Raji (cell line): ENCODE measurements around the gene NEMF.

Source experiments
- POLR2A ChIP-seq: IDR thresholded peaks from 2 replicates; pipeline ENCODE4 v1.6.1; 2011; ENCODE audit warnings: low read depth, low read length, control low read depth; ENCODE audit not compliant: insufficient read depth

The NEMF gene, protein sequence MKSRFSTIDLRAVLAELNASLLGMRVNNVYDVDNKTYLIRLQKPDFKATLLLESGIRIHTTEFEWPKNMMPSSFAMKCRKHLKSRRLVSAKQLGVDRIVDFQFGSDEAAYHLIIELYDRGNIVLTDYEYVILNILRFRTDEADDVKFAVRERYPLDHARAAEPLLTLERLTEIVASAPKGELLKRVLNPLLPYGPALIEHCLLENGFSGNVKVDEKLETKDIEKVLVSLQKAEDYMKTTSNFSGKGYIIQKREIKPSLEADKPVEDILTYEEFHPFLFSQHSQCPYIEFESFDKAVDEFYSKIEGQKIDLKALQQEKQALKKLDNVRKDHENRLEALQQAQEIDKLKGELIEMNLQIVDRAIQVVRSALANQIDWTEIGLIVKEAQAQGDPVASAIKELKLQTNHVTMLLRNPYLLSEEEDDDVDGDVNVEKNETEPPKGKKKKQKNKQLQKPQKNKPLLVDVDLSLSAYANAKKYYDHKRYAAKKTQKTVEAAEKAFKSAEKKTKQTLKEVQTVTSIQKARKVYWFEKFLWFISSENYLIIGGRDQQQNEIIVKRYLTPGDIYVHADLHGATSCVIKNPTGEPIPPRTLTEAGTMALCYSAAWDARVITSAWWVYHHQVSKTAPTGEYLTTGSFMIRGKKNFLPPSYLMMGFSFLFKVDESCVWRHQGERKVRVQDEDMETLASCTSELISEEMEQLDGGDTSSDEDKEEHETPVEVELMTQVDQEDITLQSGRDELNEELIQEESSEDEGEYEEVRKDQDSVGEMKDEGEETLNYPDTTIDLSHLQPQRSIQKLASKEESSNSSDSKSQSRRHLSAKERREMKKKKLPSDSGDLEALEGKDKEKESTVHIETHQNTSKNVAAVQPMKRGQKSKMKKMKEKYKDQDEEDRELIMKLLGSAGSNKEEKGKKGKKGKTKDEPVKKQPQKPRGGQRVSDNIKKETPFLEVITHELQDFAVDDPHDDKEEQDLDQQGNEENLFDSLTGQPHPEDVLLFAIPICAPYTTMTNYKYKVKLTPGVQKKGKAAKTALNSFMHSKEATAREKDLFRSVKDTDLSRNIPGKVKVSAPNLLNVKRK

DNA sequence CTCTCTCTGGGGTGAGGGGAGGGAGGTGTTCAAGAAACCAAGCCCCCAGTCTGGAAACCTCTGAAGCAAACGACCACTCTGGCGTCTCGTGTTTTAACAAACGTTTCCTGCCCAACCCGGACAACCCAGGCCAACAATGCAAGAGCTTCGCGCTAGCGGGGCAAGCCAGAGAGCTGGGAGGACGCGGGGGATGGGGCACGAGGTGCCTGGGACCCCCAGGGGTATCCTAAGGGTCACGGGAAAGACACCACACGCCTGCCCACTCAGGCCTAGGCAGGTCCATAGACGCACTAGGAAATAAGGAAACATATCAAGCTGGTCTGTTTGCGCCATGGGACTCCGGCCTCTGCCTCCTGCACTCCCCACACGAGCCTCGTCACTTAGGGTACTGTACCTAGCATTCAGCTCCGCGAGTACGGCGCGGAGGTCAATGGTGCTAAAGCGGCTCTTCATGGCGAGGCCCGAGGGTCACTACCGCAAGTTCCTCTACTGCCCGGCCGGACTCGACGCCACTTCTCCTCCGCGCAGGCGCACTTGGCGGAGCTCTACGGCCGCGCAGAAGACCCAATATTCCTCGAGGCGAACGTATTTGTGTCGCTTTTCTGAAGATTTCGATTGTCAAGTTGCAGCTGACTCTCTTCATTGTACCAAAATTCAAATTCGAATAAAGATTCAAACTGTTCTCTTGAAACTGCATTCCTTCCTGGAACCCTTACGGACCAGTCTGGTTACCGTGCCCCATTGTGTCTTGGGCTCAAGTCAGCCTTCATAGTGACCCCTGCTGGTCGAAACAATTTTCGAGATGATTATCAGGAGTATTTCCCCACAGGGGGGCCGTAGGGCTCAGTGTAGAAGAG lies at the start of gene NEMF:
Gene NEMF (minus strand): TSS at position 488 of the 857 bp plus-strand sequence. CDS start 35 bp downstream, at position 453.
- TF ChIP-seq POLR2A = peak; percentile 92

DNA sequence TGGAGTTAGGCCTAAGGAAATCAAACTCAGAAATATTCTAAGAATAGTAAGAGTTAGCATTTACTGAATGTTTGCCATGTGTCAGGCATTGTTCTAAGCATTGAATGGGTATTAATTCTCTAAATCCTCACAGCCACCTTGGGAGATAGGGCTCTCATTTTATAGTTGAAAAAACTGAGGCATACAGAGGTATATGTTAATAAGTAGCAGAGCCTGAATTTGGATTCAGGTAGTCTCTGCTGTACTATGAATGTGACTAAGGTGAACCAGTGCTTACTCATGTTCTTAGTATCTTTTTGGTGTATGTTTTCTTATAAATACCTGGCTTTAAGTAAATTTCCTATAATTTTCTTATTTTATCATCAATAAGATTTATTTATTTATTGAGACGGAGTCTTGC lies 48.4 kb upstream of the NEMF start:
- no peak for TF ChIP-seq POLR2A

DNA sequence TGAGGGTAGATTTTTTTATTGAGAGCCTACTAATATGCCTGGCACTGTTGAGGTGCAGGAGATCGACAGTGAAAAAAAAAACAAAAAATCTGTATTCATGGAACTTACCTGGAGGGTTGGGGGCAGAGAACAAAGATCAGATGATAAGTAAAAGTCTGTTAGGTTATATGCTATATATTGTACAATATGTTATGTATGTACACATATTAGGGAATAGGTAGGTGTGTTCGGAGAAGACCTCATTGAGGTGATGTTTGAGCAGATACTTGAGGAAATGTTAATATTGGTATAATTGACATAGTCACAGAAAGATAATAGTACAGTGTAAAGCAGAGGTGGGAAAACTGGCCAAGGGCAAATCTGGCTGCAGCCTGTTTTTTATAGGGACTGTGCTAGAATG lies 45.9 kb upstream of the NEMF start:
- TF ChIP-seq POLR2A = no peak

DNA sequence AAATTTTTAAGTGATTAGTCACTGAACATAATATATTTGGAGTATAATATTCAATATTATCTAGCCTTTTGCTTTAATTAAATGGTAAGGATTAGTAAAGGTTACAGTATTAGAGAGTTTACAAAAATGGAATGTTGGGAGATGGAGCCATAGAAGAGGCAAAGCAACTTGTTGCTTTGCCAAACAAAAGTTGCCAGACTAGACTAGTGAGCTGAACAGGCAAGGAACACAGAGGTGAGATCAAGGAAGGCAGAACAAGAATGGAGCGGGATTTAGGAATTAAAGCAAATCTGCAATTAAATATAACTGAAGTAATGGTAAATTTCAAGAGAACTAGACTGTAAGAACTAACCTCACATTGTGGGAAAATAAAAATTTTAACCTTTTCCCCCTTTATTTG lies 45.4 kb upstream of the NEMF start:
- no peak for TF ChIP-seq POLR2A

DNA sequence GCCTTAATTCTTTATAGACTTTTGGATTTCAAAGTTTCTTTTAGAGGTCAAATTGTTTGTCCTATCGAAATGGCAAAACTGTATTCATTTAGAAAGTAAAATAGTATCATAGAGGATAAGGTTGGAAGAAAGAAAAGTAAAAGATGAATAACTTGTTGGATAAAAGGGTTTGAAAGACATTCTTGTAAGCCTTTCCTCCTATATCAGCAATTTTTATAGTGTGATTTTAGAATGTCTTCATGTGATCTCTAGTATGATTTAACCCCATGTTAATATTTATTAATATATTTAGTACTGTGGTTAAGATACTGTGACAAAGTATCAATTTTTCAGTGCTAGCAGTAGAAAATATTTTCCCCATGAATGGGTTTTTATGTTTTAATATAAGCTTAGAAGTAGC lies 44.8 kb upstream of the NEMF start:
- TF ChIP-seq POLR2A = no peak

DNA sequence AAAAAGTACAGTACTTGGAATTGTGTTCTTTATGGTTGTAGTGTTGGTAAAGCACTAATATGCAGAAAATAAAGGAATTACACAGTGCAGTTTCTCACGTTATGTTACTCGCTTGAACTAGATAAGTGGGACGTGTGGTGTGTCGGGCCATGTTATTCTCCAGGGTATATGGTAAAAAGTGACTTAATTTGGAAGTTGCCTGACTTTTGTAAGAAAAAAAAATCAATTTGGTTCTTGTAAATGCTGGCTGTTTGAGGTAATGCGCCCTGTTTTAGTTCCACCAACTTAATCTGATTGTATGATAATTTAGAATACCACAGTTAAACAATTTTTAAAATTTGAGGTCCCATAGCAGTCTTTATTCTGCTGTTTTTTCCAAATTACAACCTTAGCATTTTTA lies 44.4 kb upstream of the NEMF start:
- TF ChIP-seq POLR2A = no peak

DNA sequence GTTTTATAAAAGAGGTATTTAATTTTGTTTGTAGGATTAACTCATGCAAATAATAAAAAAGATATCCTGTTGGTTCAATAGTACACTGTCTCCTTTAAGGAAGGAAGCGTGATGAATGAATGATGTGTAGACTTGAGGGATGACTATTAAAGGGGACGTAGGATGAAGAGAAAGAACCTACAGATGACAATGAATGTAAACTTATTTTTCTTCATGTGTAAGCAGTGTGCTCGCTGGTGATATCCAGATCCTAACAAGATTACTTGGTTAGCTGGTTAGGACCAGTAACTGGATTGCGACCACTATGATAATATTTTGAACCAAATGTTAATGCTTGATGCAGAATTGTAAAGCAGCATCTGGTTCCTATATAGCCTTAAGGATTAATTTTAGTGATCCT lies 42.9 kb upstream of the NEMF start:
- no peak for TF ChIP-seq POLR2A

DNA sequence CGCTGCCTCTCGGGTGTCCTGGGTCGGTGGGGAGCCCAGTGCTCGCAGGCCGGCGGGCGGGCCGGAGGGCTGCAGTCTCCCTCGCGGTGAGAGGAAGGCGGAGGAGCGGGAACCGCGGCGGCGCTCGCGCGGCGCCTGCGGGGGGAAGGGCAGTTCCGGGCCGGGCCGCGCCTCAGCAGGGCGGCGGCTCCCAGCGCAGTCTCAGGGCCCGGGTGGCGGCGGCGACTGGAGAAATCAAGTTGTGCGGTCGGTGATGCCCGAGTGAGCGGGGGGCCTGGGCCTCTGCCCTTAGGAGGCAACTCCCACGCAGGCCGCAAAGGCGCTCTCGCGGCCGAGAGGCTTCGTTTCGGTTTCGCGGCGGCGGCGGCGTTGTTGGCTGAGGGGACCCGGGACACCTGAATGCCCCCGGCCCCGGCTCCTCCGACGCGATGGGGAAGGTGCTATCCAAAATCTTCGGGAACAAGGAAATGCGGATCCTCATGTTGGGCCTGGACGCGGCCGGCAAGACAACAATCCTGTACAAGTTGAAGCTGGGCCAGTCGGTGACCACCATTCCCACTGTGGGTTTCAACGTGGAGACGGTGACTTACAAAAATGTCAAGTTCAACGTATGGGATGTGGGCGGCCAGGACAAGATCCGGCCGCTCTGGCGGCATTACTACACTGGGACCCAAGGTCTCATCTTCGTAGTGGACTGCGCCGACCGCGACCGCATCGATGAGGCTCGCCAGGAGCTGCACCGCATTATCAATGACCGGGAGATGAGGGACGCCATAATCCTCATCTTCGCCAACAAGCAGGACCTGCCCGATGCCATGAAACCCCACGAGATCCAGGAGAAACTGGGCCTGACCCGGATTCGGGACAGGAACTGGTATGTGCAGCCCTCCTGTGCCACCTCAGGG lies 41.0 kb upstream of the NEMF start:
- no peak for TF ChIP-seq POLR2A

DNA sequence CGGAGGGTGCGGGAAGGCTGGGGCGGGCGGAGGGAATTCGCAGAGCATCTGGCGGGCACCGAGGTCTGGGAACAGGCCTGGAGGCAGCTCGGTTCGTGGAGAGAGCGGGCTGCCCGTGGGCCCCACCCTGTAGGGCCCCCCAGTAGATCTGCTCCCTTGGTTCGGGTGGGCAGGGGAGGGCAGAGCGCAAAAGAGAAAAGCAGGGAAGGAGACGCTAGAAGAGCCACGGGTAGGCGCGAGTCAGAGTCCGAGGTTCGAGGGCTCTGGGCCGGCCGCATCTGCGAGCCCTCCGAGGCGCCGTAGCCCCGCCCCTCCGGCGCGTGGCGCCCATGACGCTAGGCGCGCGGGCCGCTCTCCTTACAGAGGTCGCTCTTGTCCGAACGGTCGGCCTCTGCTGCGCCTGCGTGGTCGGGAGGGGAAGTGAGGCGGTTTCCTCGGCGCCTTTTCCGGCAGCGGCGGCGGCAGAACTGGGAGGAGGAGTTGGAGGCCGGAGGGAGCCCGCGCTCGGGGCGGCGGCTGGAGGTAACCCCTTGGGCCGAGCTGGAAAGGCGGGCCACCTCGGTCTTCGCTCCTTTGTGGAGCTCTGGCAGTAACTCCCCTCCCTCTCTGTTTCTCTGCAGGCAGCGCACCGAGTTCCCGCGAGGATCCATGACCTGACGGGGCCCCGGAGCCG lies 40.2 kb upstream of the NEMF start, which contains the start of gene ARF6:
Gene ARF6 (plus strand): TSS at position 447 of the 673 bp plus-strand sequence. CDS start 655 bp downstream, outside the sequence.
- TF ChIP-seq POLR2A = peak; percentile 94

DNA sequence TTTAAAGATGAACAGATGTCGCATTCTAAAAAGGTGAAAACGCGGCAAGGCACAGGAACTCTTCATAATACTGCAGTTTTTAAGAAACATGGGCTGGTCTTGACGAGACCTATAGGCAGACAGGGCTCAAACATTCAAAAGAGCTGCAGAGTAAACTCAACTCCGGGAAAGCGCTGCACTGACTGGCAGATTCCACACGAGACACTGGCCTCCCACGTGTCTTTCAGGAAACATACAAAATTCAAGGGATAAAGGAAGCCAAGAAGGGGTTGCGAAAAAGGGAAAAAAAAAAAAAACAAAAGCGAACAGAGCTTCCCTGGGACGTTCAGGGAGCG lies 39.7 kb upstream of the NEMF start:
- no peak for TF ChIP-seq POLR2A

DNA sequence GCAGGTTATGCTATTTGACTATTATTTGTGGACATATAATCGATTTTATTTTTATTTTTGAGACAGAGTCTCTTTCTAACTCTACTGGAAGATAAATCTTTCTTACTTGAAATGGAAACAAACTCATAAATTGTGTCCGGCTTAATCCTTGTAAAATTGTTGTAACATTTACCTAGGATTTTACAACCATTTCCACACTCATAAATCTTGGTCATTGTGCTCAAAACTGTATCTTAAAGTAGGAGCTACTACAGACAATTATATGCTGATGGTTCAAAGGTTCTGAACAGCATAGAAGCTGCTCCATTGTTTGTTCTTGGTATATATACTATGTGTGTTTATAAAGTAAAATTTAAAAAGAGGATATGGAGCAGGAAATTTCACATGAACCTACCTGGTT lies 35.7 kb upstream of the NEMF start:
- no peak for TF ChIP-seq POLR2A

DNA sequence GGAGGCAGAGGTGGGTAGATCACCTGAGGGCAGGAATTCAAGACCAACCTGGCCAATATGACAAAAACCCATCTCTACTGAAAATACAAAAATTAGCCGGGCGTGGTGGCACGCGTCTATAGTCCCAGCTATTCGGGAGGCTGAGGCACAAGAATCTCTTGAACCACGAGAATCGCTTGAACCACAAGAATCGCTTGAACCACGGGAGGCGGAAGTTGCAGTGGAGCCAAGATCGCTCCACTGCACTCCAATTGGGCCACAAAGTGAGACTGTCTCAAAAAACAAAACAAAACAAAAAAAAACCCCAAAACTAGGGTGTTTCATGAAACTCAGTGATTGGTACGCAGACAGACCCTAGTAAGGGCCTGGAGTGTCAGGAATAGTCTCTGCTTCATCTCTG lies 33.9 kb upstream of the NEMF start:
- TF ChIP-seq POLR2A = no peak
